Stimulated activated CD4-positive, alpha-beta T cell treated with anti-CD3 and anti-CD28 coated beads, TNF-alpha, amount 100 ng/mL, for 48 hours (primary cell): ENCODE measurements around the gene BAIAP2.

Experiments used
- DNase-seq, 3 donors: peaks; one replicate each; pipeline ENCODE4 v3.0.0-alpha.2; 2020; ENCODE audit warnings: low read depth in 3 of 3

The BAIAP2 gene

DNA sequence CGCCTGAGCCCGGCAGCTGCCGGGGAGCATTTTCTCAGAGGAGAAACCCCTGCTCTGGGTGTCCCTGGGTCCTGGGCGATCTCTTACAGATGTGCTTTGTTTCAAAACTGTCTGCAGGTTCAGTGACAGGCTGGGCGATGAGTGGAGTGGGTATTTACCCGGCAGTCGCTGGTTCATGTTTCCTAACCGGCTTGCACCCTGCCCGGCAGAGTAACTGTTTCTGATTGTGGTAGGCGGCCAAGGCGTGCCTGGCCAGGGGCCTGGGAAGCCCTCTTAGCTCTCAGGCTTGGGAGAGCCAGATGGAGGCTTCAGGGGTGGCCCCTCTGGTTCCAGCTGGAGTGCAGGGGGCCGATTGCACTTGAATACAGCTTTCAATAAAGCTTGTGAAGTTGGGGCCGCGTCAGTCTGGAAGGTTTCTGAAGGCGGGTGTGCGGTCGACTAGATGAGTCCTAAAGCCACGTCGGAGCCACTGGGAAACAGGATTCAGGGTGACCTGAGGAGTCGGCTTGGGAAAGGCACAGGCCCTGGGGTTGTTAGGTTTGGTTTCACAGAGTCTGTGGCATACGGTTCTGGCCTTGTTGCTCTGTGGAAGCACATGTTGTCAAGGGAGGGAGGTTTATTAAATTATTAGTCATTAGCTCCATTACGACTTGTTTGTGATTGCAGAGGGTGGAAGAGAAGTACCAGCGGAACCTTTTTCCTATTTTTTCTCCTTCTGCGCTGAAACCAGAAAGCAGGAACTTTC is 1.4 kb downstream of the BAIAP2 start:
- DNase-seq: no peak

DNA sequence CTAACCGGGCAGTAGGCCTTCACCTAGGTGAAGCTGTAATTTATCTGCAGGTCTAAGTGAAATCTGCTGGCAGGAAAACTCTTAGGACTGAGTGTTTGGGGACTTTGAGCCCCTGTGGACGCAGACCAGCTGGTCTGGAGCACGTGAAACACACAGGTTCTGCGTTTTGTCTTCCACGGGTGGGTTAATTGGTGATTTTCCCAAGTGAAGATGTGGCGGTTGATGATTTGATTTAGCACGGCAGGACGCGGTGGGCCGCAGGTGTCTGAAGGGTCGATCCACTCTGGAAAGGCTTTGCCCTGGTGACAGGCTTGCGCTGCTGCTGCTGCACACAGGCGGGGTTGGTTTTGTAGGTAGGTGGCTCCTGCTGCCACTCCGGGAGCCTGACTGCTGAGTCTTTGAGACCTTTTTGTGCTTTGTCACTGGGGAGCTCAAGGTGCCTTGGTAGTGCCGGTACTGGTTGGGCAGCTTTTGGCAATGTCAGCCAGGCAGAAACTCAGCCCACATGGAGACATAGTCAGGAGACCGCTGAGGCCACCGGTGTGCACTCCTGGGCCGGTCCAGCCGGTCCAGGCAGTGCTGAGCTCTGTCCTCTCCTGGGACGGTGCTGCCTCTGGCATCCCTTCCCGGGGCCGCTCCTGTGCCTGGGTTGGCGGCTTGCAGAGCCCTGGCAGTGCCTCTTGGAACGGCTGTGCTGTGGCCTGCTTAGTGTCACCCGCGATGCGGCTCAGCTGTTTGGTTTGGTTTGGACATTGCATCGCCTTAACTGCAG is 2.3 kb downstream of the BAIAP2 start:
- no peak for DNase-seq

GRCh38 chr17:81037798-81038733 is 3.1 kb downstream of the BAIAP2 start:
- no peak for DNase-seq

GRCh38 chr17:81039096-81039495 is 4.1 kb downstream of the BAIAP2 start:
- DNase-seq: no peak

DNA sequence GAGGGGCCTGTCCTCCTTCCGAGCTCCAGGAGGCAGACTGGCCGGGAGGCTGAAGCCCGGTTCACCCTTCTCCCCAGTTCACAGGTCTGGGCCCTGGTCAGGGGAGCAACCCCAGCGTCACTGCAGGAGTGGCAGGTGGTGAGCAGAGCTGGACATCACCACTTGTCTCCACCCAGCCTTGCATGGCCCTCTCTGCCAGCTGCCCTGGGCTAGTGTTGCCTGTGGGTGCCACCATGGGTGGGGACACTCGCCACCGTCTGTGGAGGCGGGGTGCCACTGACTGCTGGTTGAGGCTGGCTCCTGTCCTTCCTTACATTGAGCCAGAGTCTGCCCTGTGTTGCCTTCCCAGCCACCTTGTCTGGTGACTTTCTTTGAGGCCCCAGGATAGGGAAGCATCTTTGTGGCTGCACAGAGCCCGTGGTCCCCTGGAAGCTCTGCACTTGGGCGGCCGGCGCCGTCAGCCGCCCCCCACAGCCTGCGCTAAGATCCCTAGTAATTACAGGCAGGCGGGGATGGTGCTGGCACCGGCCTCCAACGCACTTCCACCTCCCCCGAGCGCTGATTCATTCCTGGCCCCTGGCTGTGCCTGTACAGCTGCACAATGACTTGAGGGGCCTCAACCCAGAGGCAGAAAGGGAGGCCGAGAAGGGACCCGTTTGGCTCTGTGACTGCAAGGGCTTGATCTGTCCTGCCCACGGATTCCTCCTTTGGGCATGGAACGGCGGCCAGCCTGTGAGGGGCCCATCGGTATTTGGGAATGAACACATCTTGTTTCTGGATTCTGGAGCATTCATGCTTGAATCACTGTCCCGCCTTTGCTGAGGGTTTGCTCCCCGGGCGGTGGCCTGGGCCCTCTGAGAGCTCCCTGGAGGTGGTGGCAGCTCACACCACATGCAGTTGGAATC is 5.2 kb downstream of the BAIAP2 start:
- no peak for DNase-seq

DNA sequence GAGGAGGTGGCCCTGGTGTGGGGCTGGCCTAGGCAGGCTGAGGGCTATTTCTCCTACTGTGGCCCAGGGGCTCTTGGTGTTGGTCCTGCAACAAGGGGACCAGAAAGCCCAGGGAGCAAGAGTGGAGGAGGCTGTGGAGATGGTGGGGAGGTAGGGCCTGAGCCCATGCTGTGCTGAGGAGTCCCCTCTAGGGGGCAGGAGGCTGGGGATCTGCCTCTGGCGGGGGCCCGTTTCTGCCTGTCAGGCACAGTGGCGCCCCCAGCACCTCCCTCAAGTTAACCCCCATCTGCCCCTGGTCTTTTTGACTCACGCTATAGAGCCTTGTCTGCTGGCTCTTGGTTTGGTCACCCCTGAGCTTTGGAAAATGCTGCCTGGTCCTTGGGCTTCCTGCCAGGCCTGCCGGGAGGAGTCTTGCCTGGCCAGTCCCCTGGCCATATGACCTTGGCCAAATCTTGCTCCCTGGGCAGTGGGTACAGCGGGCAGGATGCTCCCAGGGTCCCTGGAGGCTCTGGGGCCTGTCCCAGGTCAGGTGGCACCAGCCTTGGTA is 5.9 kb downstream of the BAIAP2 start:
- DNase-seq: peak in 1 of 3 donors; percentile 15

DNA sequence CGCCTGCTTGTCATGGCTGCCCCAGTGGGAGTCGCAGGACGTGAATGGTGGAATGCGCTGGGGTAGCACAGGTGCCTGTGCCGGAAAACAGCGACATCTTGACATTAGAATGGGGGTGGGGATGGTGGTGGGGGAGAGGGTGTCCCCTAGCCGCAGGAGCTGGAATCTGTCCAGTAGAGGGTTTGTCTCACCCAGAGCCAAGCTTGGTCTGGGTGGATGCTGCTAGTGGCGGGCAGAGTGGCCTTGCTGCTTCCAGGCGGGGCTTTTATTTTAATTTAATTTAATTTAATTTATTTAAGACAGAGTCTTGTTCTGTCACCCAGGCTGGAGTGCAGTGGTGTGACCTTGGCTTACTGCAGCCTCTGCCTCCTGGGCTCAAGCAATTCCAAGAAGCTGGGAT is 7.7 kb downstream of the BAIAP2 start:
- DNase-seq: no peak

DNA sequence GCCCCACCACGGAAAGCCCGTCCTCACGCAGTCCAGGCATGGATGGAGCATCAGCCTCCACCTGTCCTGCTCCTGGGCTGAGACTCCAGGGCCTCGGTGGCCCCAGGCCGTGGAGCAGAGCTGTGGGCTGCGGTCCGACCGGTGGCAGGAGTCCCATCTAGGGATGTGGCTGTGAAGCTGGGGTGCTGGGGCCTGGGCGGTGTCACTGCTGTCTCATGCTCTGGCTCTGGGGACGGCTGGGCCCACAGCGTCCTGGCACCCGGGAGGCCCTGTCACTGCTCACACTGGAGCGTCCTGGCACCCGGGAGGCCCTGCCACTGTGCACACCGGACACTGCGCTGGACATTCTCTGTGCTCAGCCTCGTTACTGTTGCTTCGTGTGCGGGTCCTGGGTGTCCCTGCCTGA is 8.4 kb downstream of the BAIAP2 start:
- no peak for DNase-seq

GRCh38 chr17:81043725-81044427 is 8.9 kb downstream of the BAIAP2 start:
- no peak for DNase-seq

GRCh38 chr17:81044428-81044763 is 9.4 kb downstream of the BAIAP2 start:
- DNase-seq: no peak

GRCh38 chr17:81044764-81045589 is 10.0 kb downstream of the BAIAP2 start:
- no peak for DNase-seq

DNA sequence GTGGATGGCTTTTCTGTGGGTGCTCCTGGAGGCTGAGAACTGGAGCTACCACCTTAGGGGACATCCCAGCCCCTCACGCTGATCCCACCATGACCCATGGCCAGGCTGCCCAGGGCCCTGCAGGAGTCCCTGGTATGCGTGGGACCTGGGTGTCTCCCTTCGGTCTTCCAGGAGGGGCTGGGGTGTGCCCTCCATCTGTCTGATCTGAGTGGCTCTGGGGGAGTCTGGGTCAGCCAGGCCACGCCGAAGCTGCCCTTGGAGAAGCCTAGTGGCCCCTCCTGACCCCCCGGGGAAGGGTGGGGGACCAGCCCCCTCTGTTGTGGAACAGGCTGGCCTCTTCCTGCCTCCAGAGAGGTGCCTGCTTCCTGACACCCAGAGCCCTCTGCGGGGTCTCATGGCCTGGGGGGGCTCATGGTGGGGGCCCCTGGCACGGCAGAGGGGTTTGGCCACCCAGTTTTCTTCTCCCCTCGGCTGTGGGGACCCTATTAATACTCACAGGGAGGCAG is 10.7 kb downstream of the BAIAP2 start:
- DNase-seq: no peak

DNA sequence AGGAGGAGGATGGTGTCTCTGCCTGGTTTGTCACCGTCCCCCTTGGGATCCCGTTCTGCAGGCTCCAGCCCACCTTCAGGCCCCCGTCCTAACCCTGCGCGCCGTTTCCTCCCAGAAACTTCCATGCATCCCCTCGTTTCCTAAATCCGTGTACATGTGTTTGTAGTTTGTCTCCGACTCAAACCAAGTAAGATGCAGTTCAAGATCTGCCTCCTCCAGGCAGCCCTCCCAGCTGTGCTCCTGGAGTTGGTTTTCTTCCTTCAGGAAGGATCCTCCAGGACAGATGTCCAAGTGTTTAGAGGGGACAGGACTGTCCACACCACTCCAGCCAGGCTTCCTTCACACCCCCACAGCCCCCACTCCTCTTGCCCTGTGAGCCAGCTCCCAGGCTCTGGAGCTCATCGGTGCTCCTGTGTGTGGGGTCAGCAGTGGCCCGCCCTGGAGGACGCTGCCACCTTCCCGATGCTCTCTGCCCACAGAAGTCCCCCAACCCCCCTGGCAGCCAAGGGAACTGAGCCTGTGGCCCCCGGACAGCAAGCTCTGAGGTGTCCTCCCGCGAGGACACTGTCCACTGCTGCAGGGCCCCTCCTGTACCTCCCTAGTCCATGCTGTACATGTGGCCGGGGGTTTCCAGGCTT is 11.3 kb downstream of the BAIAP2 start:
- DNase-seq: no peak

DNA sequence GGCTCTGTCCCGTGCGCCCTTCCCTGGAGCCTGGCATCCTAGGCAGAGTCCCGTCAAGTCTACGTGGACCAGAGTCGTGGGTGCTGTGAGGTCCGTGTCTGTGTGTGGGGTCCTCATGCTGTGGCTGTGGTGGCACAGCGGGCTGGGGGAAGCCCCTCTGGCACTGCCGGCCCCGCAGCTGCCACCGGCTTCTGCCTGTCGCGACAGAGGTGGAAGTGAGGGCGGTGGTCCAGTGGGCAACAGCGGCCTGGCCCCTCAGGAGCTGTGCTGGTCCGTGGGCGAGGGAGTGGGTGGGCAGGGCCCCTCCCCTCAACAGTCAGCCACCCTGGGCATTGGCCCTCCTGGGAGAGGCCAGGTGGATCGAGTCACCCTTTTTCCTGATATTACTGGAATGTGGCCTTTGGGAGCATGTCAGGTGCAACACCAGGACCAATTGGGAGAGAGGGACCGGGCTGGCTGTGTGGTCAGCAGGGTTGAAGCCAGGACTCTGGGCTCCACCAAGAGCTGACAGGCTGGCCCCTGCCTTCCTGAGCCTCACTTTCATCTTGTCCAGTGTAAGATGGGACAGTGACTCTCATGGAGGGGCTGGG is 11.9 kb downstream of the BAIAP2 start:
- no peak for DNase-seq

DNA sequence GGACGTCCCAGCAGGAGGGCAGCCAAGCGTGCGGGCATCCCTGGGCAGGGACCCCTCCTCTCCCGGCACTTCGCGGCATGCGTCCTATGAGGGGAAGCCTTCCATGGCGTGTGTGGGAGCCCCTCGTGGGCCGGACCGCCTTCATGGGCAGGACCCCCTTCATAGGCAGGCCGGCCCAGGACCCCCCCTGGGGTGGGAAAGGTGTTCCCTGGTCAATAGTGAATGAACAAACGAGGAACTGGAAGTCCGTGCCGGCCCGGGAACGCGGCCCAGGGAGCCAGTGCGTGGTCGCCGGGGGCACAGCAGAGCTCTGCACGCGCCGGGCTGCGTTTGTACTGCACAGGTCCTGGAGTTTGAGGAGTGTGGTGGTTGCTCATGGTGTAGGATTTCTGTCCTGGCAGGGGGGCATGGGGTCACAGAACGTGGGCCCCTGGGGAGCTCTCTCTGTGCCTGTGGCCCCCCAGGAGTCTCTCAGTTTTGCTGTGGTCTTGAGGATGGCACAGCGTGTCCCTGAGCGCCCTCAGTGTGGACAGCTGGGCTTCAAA is 13.9 kb downstream of the BAIAP2 start:
- DNase-seq: no peak

DNA sequence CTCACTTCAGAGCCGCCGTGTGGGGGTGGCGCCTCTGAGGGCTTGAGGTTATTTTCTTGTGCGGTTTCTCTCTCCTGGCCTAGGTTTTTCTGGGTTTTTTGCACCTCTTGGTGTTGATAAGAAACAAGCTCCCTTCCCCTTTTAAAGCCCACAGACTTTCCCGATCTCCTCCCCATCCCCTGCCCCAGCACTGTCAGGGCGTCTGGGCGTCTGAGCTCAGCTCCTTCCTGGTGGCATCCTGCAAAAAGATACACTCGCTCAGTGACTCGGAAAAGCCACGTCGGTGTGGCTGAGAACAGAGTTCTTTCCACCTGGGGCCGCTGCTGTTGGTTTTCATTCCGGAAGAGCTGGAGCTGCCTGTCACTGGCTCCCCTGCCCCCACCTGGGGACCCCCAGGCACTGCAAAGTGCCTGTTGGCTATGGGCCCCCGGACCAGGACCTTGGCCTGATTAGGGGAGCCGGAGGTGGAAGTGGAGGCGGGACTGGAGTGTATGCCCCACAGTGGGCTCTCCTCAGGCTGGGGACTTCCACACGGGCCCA is 14.5 kb downstream of the BAIAP2 start:
- no peak for DNase-seq

DNA sequence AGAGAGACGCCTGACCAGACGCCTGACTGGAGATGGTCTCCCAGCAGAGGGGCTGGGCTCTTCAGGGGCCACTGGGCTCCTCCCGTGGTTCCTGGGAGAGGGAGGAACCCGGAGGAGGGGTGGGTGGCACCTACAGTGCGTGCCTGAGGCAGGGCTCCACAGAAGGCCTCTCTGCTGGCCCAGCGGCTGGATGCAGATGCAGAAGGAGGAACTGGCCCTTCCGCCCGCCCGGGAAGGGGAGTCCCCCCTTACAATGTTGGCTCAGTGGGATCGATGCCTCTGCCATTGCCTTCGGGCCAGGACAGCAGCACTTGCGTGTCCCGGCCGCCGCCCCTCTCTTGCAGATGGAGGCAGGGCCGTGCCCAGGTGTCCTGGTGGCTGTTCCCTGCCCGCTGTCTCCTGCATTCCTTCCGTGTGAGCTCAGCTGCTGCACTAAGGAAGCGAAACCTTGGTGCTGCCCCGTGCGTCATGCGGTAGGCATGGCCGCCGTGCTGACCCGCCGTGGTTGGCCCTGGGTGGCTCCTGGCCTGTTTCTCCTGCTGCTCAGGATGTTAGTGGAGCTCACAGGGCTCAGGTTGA is 15.1 kb downstream of the BAIAP2 start:
- DNase-seq: no peak
